HG02678 (cell line): Measurements from ENCODE around the gene ERMN.
"Not testable (repeated sequence)": the region's sequence is repeated elsewhere in the genome, so short reads cannot be mapped to it uniquely, and the experiment has no call there.

ENCODE experiments used
- ATAC-seq: cut with Tn5 transposase; IDR thresholded peaks from one replicate; pipeline ENCODE4 v1.9.1; 2021; ENCODE audit warnings: mild to moderate bottlenecking, moderate library complexity; ENCODE audit not compliant: unreplicated experiment

ERMN gene

GRCh38 chr2:157301307-157301706 is 24.3 kb downstream of the ERMN start:
- ATAC-seq: no peak

- ATAC-seq: no peak
Measured at GRCh38 chr2:157296958-157297357, 28.7 kb downstream of the ERMN start.

- ATAC-seq: no peak
Measured at GRCh38 chr2:157296490-157296889, 29.1 kb downstream of the ERMN start.

GRCh38 chr2:157292853-157293252 is 32.8 kb downstream of the ERMN start:
- ATAC-seq: no peak

- no peak for ATAC-seq
Measured at GRCh38 chr2:157291018-157291417, 34.6 kb downstream of the ERMN start.

- no peak for ATAC-seq
Measured at GRCh38 chr2:157290525-157290924, 35.1 kb downstream of the ERMN start.

GRCh38 chr2:157287160-157287559 is 38.5 kb downstream of the ERMN start:
- no peak for ATAC-seq

GRCh38 chr2:157283468-157283867 is 42.2 kb downstream of the ERMN start:
- ATAC-seq: no peak

GRCh38 chr2:157281316-157281715 is 44.3 kb downstream of the ERMN start:
- ATAC-seq: no peak

GRCh38 chr2:157279311-157279710 is 46.3 kb downstream of the ERMN start:
- not testable (repeated sequence) for ATAC-seq

GRCh38 chr2:157271590-157272203 is 53.9 kb downstream of the ERMN start:
- ATAC-seq: no peak

- peak; percentile 59 for ATAC-seq
Measured at GRCh38 chr2:157269922-157270321, 55.7 kb downstream of the ERMN start.

- ATAC-seq: no peak
Measured at GRCh38 chr2:157269060-157269459, 56.6 kb downstream of the ERMN start.
